Parathyroid adenoma (tissue), 2 donors: ENCODE data around the gene NRIP2.
A peak's percentile ranks its signal among the peaks of the same experiment; 100 is the strongest.

ENCODE experiments used
- H2AFZ ChIP-seq: fragments of 300-600 bp; sonication (generic); one replicate; pipeline ENCODE4 v1.7.0; 2017; ENCODE audit warnings: antibody characterized with exemption, mild to moderate bottlenecking
- H3K27ac ChIP-seq: fragments of 300-600 bp; sonication (generic); one replicate; pipeline ENCODE4 v1.7.0; 2017
- H3K27me3 ChIP-seq: fragments of 300-600 bp; sonication (generic); one replicate; pipeline ENCODE4 v1.7.0; 2017; ENCODE audit warnings: low read length; ENCODE audit not compliant: control insufficient read depth, insufficient read depth
- H3K36me3 ChIP-seq: fragments of 300-600 bp; sonication (generic); one replicate; pipeline ENCODE4 v1.7.0; 2017; ENCODE audit warnings: low read length; ENCODE audit not compliant: control insufficient read depth, insufficient read depth
- H3K4me1 ChIP-seq: fragments of 300-600 bp; sonication (generic); one replicate; pipeline ENCODE4 v1.7.0; 2017; ENCODE audit warnings: control low read depth
- H3K4me2 ChIP-seq: fragments of 300-600 bp; sonication (generic); one replicate; pipeline ENCODE4 v1.7.0; 2017; ENCODE audit warnings: low read length
- H3K4me3 ChIP-seq: fragments of 300-600 bp; sonication (generic); one replicate; pipeline ENCODE4 v1.7.0; 2017; ENCODE audit warnings: low read depth, low read length
- H3K79me2 ChIP-seq: fragments of 300-600 bp; sonication (generic); one replicate; pipeline ENCODE4 v1.7.0; 2017; ENCODE audit warnings: control low read depth
- H3K9ac ChIP-seq: fragments of 300-600 bp; sonication (generic); one replicate; pipeline ENCODE4 v1.7.0; 2017; ENCODE audit warnings: mild to moderate bottlenecking
- H3K9me3 ChIP-seq: fragments of 300-600 bp; sonication (generic); one replicate; pipeline ENCODE4 v1.7.0; 2017; ENCODE audit warnings: low read length; ENCODE audit not compliant: control insufficient read depth
- TF ChIP-seq, protein P1 (sequence below): fragments of 300-600 bp; sonication (generic); IDR thresholded peaks from one replicate; pipeline ENCODE4 v1.7.0; 2017; ENCODE audit warnings: antibody characterized with exemption, mild to moderate bottlenecking
- donor health status: primary hyperparathyroidism.

The NRIP2 gene

DNA sequence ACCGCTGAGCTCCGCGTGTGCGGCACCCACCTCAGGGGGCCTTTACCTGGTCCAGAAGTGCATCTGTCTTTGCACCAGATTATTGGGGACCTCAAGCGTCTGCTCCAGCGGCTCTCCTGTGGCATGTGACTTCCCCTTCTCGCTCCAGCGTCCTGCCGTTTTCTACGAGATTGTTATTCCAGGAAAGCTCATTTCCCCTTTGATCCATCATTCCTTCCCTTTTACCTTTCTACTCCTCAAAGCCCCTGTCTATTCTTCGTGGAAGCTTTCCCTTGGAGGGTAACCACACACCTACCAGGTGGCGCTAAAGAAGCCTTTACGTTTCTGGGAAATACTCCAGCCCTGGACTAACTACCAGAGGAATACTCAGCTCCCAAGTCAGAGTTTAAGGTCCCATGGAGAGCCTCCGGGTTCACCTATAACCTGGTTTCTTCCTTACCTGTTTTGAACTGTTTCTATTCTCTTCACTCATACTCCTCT is 38.6 kb downstream of the NRIP2 start:
- H3K4me1 ChIP-seq = peaks cover 14% of the 10 kb centered on the region
- no peak overlapping the region for H3K27ac ChIP-seq

DNA sequence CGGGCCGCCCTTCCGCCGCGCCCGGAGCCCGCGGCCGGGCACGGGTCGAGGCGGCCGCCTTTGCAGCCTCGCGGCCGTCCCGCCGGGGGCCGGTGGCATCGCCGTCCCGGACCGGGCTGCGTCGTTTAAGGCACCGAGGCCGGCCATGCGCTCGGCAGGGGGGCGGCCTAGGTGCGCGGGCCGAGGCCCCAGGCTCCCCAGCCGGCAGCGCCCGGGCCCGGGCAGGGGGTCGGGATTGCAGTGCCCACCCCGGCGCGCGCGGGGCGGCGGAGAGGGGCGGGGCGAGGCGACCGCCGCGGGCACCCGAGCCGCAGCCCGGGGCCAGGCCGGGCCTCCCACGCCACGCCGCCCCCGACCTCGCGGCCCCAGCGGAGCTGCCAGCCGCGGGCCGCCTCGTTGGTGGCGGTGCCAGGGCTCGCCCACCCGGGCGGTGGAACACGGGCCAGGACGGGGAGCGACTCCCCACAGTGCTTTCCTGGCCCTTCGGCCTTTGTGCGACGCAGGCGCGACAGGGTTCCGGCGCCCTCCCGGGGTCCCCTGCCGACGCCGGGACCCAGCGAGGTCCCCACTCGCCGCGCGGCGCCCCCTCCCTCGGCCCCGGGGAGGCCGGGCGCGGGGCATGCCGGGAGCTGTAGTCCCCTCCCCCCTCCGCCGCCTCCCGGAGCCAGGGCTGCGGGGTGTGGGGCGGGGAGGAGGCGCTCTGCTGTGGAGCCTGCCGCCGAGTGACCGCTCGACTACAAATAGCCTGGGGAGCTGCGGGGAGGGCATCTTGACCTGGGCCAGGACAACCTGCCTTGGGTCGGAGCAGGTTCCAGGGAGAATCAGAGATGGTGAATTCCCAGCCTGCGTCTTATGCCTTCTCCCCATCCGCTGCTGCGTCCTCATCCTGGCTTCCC is 39.3 kb downstream of the NRIP2 start:
- H2AFZ ChIP-seq = peak overlapping the region; percentile 88
- H3K27me3 ChIP-seq = no peaks in the 10 kb centered on the region
- peaks cover 14% of the 10 kb centered on the region for H3K4me1 ChIP-seq
- H3K4me3 ChIP-seq = peak overlapping the region; percentile 72
- H3K36me3 ChIP-seq = no peaks in the 10 kb centered on the region
- H3K4me2 ChIP-seq = peak overlapping the region; percentile 87
- H3K9me3 ChIP-seq = no peaks in the 10 kb centered on the region
- peak overlapping the region; percentile 11 for H3K27ac ChIP-seq
- TF ChIP-seq, protein P1, sequence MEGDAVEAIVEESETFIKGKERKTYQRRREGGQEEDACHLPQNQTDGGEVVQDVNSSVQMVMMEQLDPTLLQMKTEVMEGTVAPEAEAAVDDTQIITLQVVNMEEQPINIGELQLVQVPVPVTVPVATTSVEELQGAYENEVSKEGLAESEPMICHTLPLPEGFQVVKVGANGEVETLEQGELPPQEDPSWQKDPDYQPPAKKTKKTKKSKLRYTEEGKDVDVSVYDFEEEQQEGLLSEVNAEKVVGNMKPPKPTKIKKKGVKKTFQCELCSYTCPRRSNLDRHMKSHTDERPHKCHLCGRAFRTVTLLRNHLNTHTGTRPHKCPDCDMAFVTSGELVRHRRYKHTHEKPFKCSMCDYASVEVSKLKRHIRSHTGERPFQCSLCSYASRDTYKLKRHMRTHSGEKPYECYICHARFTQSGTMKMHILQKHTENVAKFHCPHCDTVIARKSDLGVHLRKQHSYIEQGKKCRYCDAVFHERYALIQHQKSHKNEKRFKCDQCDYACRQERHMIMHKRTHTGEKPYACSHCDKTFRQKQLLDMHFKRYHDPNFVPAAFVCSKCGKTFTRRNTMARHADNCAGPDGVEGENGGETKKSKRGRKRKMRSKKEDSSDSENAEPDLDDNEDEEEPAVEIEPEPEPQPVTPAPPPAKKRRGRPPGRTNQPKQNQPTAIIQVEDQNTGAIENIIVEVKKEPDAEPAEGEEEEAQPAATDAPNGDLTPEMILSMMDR = no peak
- peaks cover 8% of the 10 kb centered on the region for H3K79me2 ChIP-seq
- H3K9ac ChIP-seq = peak overlapping the region; percentile 16

More for the DNA sequence above, 38.6 kb downstream of the NRIP2 start:
- peak overlapping the region; percentile 81 for H3K4me2 ChIP-seq
- H3K4me3 ChIP-seq = peak overlapping the region; percentile 59
- peak overlapping the region; percentile 88 for H2AFZ ChIP-seq
- H3K79me2 ChIP-seq = peaks cover 8% of the 10 kb centered on the region
- no peaks in the 10 kb centered on the region for H3K27me3 ChIP-seq
- TF ChIP-seq, protein P1 = peak; percentile 10
- no peaks in the 10 kb centered on the region for H3K36me3 ChIP-seq
- no peak overlapping the region for H3K9ac ChIP-seq
- H3K9me3 ChIP-seq = no peaks in the 10 kb centered on the region

DNA sequence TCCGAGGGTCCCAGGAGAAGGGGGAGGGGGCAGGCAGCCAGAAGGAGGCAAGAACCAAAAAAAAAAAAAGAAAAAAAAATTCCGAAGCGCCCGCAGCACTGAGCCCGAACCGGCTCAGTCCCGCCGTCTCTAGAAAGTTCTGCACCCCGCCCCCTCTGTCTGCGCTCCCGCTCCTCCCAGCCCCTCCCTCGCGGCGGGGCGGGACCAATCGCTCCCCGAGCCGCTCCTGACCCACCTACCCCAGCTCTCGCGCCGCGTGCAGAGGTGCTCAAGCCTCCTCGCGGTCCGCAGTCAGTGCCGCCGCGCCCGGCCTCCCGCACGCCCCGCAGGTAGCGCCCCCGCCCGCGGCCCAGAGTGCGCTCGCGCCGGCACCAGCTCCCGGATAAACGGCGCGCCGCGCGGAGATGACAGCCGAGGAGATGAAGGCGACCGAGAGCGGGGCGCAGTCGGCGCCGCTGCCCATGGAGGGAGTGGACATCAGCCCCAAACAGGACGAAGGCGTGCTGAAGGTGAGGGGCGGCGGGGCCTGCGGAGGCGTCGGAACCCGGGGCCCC is 40.0 kb downstream of the NRIP2 start, which contains the start of gene FKBP4:
FKBP4 (plus strand) TSS at position 235 of the 554 bp plus-strand sequence; CDS start at position 405, 170 bp downstream.
- Histone ChIP-seq H3K4me2 (peak within 1 kb of the TSS; percentile 87), H3K9me3 (no peaks in the 10 kb centered on the region), H2AFZ (peak within 1 kb of the TSS; percentile 88), H3K27ac (peak within 1 kb of the TSS; percentile 11), H3K4me3 (peak within 1 kb of the TSS; percentile 72), H3K36me3 (no peaks in the 10 kb centered on the region), H3K9ac (peak within 1 kb of the TSS; percentile 16), H3K4me1 (peaks cover 14% of the 10 kb centered on the region), H3K27me3 (no peaks in the 10 kb centered on the region), H3K79me2 (peaks cover 8% of the 10 kb centered on the region)
- TF ChIP-seq, protein P1 = no peak

DNA sequence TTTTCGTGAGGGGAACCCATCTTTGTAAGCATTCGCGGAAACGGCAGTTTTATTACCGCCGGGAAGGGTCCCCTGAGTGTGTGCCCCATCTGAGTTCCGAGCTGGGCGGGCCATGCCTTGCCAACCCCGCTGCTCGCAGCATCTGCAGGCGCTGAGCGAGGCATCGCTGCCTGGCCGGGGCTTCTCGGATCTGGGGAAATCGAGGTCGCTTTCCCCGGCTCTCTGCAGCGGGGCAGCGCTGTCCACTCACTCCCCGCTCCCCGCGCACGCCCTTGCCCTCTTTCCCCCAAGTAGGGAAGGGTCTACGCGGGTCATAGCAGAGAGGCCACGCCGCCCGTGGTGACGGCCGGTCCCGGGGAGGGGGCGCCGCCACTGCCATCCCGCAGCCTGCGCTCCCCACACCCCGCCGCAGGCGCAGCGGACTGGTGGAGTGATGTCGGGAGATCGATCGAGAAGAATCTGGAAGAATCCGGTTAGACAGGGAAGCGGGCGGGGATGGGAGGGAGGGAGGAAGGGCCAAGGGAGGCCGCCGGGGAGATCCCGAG is 40.6 kb downstream of the NRIP2 start:
- no peak overlapping the region for H3K27ac ChIP-seq
- H3K36me3 ChIP-seq = no peaks in the 10 kb centered on the region
- H3K4me2 ChIP-seq = peak overlapping the region; percentile 87
- H3K79me2 ChIP-seq = peaks cover 8% of the 10 kb centered on the region
- H3K9me3 ChIP-seq = no peaks in the 10 kb centered on the region
- no peak overlapping the region for H3K9ac ChIP-seq
- TF ChIP-seq, protein P1 = no peak
- H2AFZ ChIP-seq = peak overlapping the region; percentile 84
- peak overlapping the region; percentile 72 for H3K4me3 ChIP-seq
- H3K27me3 ChIP-seq = no peaks in the 10 kb centered on the region
- H3K4me1 ChIP-seq = peaks cover 14% of the 10 kb centered on the region
